NCI-H146 treated with DMSO at 0.1 percent for 48 hours (cell line): Measurements from ENCODE around the gene FAM53B.

Source experiments
- DNase-seq: peaks from one replicate; lab custom pipeline; 2025; ENCODE audit not compliant: unreplicated experiment; lab: John Stamatoyannopoulos, UW

FAM53B gene

DNA sequence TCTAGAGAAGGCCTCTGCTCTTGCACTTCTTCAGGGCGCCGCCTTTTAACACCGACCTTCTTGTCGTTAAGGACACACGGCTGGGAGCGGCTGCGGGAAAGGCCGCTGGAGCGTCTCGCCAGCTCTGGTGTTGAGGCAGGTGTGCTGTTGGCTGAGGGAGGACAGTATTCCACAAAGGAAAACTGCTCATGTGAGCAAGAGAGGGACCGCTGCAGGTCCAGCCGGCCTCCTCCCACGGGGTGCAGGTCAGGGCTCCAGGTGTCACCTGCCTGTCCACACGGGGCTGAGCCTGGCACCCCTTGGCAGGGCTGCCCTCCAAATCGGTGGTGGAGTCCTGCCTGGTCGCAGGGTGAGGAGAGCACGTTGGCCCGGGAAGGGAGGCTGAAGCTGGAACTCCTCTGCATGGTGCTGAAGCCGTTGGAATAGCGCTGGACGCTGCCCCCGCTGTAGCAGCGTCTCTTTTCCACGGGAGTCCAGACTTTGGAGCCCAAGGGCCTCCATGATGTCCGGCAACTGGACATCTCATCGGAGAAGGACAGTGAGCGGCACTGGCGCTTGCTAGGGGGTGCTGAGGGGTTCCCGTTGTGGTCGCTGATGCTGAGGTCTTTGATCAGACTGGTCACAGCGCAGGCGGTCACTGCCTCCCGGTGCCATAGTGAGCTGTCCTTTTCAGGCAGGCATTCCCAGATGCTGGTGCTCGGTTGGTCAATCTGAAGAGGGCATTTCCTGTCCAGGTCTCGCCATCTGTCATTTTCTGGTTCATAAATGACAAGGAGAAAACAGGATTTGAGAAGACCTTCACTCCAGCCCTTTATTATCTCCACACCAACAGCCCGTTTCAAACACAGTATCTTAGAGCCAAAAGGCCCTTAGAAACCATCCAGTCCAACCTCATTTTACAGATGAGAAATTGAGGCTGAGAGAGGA lies 62.3 kb downstream of the FAM53B start:
- DNase-seq: no peak

DNA sequence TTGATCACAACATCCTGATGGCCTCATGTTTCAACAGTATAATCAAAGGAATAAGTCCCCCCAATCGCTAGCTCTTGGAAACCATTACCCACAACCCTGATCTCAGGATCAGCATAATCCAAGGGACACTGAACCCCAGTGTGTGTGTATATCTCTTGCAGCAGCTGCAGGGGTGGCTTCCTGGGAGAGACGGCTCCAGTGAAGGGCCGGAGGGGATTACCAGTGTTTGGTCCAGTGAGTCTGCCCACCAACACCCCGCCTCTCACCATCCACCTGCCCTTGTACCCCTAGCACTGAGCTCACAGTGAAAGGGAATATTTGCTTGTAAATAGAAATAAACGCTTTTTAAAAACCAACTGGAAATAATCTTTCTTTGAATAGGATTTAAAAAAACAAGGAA lies 63.1 kb downstream of the FAM53B start:
- DNase-seq: no peak

DNA sequence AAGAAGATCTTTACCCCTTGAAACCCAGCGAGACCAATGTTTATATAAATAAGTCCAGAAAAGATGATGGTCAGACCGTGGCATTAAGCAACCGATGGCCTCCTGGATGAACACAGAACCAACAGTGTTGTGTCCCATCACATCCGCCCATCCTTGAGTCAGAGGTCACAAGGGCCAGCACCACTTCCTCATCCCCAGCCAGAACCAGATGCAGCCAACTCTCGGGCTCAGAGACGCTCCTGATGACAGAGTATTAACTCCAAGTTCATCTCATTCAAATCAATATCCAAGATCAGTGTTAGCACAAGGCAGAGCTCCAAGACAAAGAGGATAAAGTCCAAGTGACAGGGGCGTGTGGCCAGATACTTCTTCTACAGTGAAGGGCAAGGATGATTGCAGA lies 63.5 kb downstream of the FAM53B start:
- DNase-seq: no peak

DNA sequence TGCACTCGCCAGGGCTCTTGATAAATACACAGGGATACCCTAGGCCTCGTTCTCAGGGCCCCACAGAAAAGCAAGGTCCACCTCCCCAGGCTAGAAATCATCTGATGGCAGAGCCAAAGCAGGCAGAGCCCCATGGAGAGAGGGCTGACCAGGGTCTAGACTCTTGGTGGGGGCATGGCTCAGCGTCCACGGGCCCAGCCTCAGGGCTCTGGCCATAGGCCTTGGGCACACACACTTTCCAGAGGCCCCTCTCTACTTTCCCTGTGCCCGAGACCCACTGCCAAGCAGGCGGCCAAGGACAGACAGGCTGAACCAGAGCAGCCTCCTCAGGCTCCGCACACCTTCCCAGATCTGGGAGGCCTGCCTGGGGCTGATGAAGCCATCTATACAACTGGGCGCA lies 64.8 kb downstream of the FAM53B start:
- no peak for DNase-seq

DNA sequence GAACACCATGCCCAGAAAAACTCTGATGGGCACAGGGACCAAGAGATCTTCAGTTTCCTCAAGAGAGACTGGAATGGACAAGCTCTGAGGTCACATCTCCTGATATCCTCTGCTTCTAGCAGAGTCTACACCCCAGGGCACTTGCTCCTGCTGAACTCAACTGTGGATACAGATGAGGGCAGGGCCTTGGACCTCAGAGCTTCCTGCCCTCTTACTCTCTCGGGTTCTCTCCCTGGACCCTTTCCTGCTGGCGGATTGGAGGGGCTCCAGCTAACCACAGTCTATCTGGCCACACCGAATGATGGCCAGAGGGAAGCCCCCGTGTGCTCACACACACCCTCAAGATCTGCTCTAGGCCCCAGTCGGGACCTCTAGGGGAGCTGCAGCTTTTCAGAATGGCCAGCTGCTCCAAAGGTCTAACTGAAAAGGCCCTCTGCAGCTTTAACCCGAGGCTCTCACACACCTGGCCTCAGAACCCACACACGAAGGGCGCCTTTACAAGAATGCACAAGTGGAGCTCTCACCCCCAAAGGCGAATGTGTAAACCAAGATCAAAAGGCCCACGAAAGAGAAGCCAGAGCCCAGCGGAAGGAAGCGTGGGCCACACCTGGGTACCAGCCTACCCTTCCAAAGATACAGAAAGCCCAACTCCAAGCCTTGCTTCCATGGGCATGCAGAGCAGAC lies 65.5 kb downstream of the FAM53B start:
- DNase-seq: no peak

DNA sequence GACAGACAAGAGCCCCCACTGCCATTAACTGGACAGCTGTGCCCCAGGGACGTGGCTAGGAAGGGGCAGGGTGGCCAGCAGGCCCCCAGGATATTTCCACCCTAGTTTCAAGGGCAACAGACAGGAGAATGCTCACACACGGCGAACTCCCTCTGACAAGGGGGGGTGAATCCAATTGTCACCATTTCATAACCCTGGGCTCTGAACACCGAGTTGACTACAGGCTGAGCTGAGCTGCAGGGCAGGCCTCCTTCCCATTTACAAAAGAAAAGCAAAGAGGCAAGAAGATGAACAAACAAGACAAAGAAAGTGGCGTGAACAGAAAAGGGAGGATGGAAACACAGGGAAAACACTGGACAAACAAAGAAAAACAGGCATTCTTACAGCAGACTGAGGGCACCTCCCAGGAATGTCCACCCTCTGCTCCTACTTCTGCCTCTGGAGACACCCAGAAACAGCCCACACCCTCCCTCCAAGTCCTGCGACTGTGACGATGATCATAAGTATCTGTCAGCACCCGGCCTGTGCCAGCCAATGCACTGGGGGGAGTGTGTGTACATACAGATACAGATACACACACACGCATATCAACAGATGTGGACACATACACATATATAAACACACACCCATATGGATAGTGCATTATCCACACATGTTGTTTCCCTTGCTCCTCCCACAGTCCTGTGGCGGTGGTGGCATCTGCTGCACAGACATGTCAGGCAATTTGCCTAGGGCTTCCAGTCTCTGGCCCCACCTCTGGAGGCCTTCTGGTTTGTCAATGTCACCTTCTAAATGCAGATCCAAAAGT lies 66.2 kb downstream of the FAM53B start:
- no peak for DNase-seq

DNA sequence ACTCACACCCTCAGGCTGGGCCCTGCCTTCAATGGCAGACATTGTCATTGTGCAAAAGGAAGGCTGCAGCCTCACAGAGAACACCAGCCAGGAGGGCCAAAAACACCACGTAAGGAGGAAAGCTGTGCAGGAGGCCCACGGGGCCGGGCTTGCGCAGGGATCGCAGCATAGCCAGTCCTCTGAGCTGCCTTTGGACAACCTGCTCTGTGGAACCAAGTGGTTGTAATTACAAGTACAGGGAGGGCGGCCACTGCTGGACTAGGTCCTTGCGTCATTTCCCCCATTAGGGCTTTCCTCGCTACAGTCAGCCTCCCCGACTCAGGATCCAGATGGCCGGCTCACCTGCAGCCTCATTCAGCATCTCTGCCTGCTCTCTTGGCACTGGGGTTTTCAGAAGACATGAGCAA lies 66.9 kb downstream of the FAM53B start:
- DNase-seq: no peak

DNA sequence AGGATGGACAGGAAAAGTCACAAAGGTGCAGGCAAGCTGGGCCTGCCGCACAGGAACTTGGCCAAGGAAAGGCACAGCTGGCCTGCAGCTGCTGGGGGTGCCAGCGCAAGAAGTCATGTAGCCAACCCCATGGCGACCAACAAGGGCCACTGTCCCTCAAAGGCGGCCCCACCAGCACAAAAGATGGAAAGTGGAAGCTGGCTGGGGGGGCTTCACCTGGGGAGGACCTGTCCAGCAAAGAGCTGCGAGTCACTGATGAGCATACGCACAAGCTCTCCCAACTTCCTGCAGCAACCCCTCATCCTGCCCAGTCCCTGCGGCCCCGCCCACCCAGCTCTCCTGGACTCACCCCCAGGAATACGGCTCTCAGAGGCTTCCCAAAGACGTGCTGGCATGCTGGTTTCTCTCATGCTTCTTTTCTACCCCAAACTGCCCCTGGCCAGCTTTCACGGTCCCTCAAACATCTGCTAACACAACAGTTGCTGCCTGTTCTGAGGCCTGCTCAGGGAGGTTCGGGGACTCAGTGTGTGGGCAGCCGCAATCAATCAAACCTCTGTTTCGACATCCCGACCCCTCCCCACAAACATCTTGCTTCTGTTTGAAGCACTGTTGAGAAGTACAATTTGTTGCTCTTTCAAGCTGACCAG lies 67.6 kb downstream of the FAM53B start:
- DNase-seq: no peak

DNA sequence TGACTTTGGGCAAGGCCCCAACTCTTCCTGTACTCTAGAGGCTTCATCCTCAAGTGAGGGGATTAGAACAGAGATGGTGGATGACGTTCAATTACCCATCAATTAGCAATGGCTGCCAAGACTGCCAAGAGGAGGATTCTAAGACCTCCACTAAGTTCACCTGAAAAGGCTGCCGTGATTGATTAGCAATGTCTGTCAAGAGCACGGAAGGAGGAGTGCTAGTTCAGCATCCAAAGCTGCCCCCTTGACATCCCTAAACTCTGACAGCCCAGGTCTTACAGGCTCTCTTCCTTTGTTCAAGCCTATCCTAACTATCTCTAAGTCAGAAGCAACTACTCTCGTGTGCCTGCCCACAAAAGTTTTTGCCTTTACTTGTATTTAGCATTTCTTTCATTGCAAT lies 68.4 kb downstream of the FAM53B start:
- no peak for DNase-seq

DNA sequence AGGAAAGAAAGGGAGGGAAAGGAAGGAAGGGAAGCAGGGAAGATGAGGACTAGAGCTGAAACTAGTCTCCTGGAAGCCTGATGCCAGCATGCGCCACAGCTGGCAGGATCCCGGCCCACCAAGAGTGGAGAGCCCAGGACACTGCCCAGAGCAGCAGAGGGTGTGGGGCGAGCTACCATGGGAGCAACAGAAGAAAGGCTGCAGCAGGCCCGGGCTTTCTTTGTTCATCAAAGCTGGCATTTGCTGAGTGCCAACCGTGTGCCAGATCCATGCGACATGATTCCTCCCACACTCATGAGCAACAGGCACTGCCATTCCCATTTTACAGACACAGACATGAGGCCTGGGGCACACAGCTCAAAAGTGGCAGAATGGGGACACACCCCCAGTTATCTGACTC lies 68.9 kb downstream of the FAM53B start:
- no peak for DNase-seq

DNA sequence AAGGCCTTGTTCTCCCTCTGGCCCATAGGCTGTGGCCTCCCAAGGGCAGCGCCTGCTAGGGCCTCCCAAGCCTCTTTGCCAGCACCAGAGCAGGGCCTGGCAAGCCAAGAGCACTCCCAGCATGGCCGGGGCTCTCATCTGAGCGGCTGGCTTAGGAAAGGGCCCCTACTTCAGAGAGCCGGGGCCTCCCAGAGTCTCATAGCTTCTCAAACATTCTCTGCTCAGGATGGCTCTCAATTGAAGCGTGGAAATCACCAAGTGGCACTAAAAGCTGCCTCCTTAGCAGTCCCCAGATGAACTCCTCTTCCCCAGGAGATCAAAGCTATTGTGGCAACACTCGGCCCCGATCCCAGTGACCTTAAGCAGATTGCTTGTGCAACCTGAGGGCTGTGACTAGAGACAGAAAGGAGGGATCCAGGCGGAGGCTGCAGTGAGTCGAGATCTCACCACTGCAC lies 69.4 kb downstream of the FAM53B start:
- DNase-seq: no peak

DNA sequence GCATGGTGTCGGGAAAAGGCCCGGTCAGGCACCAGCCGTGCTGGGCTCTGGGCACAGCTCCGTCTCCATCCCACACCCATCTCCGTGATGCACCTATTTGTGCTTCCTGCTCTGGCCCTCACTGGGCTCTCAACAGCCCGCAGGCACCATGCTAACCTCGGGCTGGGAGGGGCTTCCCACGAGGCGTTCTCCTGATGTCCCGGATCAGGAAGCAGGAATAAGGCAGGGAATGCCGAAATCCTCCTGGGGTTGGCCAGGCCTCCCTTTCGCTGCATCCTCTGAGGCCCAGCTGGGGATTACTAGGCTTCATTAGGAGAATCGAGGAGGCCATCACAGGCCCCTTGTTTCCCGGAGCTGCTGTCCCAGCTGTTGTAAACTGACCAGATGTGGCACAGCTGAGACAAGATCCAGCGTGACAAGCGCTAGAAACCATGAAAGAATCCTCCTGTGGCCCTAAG lies 72.0 kb downstream of the FAM53B start:
- no peak for DNase-seq

DNA sequence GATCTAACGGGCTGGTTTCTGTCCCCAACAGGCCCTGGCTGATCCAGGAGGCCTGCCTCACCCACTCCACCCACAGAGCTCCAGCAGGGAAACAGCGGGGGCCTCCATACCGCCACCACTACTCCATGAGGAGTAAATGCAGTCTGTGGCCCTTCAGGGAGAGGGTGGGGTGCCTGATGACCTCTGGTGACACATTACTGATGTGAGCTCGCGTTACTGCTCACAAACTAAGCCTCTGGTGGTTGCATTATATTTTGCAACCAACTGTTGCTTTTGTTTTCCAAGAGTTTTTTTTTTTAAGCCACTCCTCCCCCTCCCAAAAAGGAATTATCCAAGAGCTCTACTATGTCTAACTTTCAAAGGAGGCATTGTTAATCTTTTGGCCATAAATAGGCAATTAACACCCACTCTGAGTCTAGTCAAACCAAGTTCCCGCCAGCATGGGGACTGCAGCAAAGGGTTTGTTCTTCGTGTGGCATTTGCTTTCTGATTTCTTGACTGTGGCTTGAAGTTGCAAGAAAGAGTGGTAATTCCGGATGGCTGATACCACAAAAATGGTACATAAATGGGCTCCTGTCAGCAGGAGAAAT lies 72.6 kb downstream of the FAM53B start:
- no peak for DNase-seq

DNA sequence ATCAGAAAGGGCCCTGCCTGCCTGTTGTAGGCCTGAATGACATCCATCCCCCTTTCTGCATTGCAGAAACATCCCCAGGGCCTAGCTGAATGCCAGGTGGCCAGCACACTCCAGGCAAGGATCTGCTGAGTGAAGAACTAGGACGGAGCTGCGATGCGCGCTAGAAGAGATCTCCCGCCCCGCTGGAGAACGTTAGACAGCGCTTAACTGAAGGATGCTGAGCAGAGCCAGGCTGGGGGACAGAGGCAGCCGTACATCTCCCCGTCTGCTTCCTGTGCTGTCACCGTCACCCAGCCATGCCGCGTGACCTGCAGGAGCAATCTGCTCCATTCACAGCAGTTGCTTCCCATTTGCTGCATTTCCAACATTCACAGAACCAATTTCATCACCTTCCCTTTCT lies 73.3 kb downstream of the FAM53B start:
- DNase-seq: no peak

DNA sequence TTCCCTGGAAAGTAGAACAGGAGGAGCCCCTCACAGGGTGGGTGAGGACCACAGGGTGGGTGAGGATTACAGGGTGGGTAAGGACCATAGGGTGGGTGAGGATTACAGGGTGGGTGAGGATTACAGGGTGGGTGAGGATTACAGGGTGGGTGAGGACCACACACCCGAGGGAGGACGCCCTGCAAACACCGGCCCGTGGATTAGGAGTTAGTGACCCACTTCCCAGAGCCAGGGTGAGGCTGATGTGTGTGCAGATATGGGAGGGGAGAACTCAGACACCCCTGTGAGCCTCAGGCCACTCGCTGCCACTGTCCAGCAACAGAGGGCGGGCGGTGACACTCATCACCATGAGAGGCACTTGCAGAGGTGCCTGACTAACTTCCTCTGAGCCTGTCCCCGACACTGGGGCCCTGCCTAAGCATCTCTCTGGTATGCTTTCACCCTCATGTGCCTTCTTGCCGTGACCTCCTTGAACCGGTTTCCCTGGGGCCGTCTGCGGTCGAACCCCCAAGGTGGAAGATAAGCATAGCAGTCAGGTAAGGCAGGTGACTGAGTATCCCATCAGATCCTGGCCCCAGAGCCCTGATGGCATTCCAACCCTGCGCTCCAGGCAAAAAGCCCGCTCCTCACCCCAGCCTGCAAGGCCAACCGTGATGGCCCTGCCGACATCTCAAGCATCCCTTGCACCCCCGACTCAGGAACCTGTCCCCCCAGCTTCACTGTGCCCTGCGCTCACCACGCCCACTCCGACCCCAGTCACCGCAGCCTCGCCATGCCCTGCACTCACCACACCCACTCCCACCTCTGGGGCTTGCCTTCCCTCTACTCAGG lies 74.1 kb downstream of the FAM53B start:
- no peak for DNase-seq

DNA sequence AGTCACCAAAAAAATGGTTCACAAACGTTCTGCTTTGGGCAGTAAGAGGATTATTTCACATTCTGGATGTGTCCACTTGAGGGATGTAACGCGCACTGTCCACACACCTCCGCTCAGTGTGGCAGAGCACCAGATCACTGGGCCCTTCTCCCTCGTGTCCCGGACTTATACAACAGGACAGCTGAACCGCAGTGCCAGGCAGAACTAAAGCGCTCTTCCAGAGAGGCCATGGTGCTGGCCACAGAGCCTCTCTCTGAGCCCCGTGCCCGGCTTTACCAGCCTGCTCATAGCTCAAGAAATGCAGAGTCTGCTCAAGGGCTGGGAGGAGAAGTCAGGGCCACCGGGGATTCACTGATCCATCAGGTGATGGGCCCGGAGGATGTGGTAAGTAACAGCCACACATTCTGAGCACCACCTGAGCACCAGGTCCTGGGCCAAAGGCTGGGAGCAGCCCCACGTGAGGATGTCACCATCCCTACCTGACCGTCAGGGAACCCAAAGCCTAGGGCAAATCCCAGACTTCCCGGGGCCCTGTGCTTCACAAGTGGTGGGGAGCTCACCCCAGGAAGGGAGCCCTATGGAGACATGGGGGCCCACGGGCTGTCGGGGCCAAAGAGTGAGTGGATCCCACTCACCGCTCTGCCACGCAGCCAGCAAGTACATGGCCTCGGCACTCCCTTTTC lies 74.9 kb downstream of the FAM53B start:
- no peak for DNase-seq

DNA sequence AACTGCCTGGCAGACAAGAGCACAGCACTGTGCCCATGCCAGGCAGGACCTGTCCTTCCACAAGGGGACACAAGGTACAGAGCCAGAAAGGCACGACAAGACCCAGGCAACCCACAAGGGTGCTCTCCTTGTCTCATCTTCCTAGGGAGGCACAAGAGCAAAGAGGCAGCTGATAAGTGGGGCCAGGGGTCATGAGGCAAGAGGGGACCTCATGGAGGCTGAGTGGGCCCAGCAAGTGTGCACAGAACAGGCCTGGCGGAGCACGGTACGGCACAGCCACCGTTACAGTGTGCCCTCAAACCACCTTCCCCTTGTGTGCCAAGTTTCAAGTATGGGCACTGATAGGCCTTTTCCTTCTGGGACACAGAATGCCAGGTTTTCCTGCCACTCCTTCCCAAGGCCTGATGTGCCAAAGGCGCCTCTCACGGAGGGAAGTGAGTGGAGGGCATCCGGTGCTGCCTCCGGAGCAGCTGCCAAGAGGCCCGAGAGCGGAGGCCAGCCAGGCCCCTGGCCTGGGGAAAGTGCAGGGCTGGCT lies 75.6 kb downstream of the FAM53B start:
- DNase-seq: no peak

DNA sequence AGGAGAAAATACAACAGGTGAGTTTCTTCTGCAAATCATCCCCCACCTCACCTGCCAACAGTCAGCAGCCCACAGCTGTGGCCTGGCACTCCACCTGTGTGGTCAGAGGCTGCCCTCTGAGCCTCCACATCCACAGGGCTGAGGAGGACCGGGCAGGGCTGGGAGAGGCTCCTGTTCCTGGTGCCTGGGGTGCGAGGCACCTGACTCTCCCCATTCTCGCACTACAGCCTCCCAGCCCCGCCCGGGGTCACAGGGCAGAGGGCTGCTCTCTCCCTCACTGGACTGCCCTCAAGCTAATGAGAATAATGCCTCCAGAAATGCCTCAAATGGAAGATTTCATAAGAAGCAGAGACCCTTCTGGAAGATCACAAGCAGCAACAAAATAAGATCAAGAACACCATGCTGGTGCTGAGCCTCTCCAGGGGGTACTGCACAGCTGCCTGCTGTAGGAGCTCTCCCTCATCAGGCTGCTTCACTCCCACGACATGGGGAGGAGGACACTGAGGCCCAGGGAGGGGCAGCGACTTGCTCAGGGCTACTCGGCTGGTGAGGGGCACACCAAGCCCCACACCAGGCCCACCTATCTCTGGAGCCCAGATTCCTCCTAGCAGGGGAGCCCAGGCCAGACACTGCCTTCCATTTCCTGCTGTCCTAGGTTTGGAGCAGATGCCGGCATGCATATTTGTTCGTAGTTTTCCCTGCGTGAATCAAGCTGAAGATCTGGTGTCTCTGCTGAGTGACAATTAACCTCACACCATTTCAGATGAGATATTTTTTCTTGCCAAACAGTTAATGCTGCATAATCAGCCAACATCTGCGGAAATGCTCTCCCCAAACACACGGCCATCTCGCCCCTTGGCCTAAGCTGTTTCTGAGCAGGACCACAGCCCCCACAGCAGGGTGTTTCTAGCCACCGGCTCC lies 76.5 kb downstream of the FAM53B start:
- no peak for DNase-seq
